H1 (cell line): ENCODE results near the gene TEX264. TPM values are rescaled to one million over a fixed set of nuclear protein-coding genes. Genes with fewer than 3 reads are reported as not detected.
A peak's percentile ranks its signal among the peaks of the same experiment; 100 is the strongest.

Experiments used
- CTCF ChIA-PET: fragments of 300-600 bp; sonication (Branson Sonifier 250); formaldehyde crosslinking; loops from one replicate; lab custom pipeline; 2021; ENCODE audit not compliant: partially characterized antibody; lab: Charles Lee
- POLR2A ChIA-PET: fragments of 300-600 bp; sonication (Branson Sonifier 250); formaldehyde crosslinking; loops from one replicate; lab custom pipeline; 2021; ENCODE audit warnings: inconsistent platforms; ENCODE audit not compliant: partially characterized antibody; lab: Charles Lee
- DNase-seq, 2 experiments: peaks; one replicate each; pipeline versions ENCODE4 v3.0.0 to v3.0.0-alpha.2; 2010 to 2022; ENCODE audit warnings: low spot score in 2 of 2, low read depth in 1 of 2, mixed read lengths in 1 of 2
- FAIRE-seq: peaks from 2 replicates; lab custom pipeline; 2011; peaks lifted over from hg19 to GRCh38; lab: Jason Lieb, UNC
- H2AFZ ChIP-seq: 2 replicates; pipeline ENCODE4 v1.8.1; 2012; ENCODE audit warnings: low read length, inconsistent platforms
- H2AK5ac ChIP-seq: 2 replicates; pipeline ENCODE4 v1.6.1; 2013; ENCODE audit warnings: low read depth, low read length
- H2BK120ac ChIP-seq: replicated peaks from 2 replicates; pipeline ENCODE3; 2013; ENCODE audit warnings: low read depth, low read length, inconsistent platforms
- H2BK12ac ChIP-seq: 2 replicates; pipeline ENCODE4 v1.6.1; 2013; ENCODE audit warnings: low read depth, low read length
- H2BK15ac ChIP-seq: 2 replicates; pipeline ENCODE4 v1.6.1; 2013; ENCODE audit warnings: low read length
- H2BK20ac ChIP-seq: 2 replicates; pipeline ENCODE4 v1.6.1; 2013; ENCODE audit warnings: low read length
- H2BK5ac ChIP-seq: 2 replicates; pipeline ENCODE4 v1.6.1; 2013; ENCODE audit warnings: low read depth, low read length
- H3K14ac ChIP-seq: 2 replicates; pipeline ENCODE4 v1.6.1; 2013; ENCODE audit warnings: inconsistent platforms; ENCODE audit not compliant: insufficient read length
- H3K18ac ChIP-seq: 2 replicates; pipeline ENCODE4 v1.6.1; 2013; ENCODE audit warnings: low read length; ENCODE audit errors: extremely low read depth
- H3K23ac ChIP-seq: 2 replicates; pipeline ENCODE4 v1.6.1; 2013; ENCODE audit warnings: inconsistent platforms; ENCODE audit not compliant: insufficient read length
- H3K23me2 ChIP-seq: 2 replicates; pipeline ENCODE4 v1.6.1; 2013; ENCODE audit warnings: low read depth, low read length
- H3K27ac ChIP-seq: 2 replicates; pipeline ENCODE4 v1.6.1; 2011; ENCODE audit warnings: low read depth, low read length, inconsistent platforms
- H3K27me3 ChIP-seq, 4 experiments: replicated peaks in 1 of 4; 1 replicate in 1 of 4; 2 replicates in 3 of 4; pipeline versions ENCODE4 v1.6.1 to v1.8.1; 2011 to 2013; ENCODE audit warnings: low read length in 3 of 4, mild to moderate bottlenecking in 3 of 4, inconsistent platforms in 2 of 4, mixed read lengths in 2 of 4, moderate library complexity in 1 of 4; ENCODE audit not compliant: control insufficient read depth in 3 of 4, insufficient read depth in 3 of 4; ENCODE audit errors: extremely low read depth in 1 of 4
- H3K36me3 ChIP-seq, 4 experiments: 2 replicates each; pipeline versions ENCODE4 v1.6.1 to v1.8.1; 2011 to 2013; ENCODE audit warnings: mild to moderate bottlenecking in 4 of 4, low read length in 3 of 4, moderate library complexity in 2 of 4, control low read depth in 1 of 4, inconsistent platforms in 1 of 4; ENCODE audit not compliant: insufficient read depth in 4 of 4, control insufficient read depth in 2 of 4
- H3K4ac ChIP-seq: replicated peaks from 2 replicates; pipeline ENCODE3; 2013; ENCODE audit warnings: low read length, low read depth, mixed read lengths, inconsistent platforms; ENCODE audit not compliant: insufficient read length
- H3K4me1 ChIP-seq, 4 experiments: replicated peaks in 1 of 4; 1 replicate in 1 of 4; 2 replicates in 3 of 4; pipeline versions ENCODE4 v1.6.1 to v1.8.1; 2011 to 2013; ENCODE audit warnings: low read length in 3 of 4, inconsistent platforms in 2 of 4, mixed read lengths in 1 of 4; ENCODE audit not compliant: insufficient read depth in 4 of 4, control insufficient read depth in 3 of 4
- H3K4me2 ChIP-seq, 2 experiments: 2 replicates each; pipeline versions ENCODE4 v1.6.1 to v1.8.1; 2011 to 2013; ENCODE audit warnings: low read depth in 2 of 2, low read length in 2 of 2, control low read depth in 1 of 2, inconsistent platforms in 1 of 2, mild to moderate bottlenecking in 1 of 2; ENCODE audit not compliant: insufficient read depth in 1 of 2
- H3K4me3 ChIP-seq, 4 experiments: fragments of 200-600, 300-600 bp in 1 of 4; sonication (generic), shearing (Covaris generic), sonication (Bioruptor Twin) in 1 of 4; 2 replicates each; pipeline versions ENCODE4 v1.5.1 to v1.8.1; 2011 to 2016; ENCODE audit warnings: low read length in 4 of 4, low read depth in 3 of 4, control low read depth in 2 of 4, inconsistent platforms in 2 of 4, mild to moderate bottlenecking in 2 of 4, mixed read lengths in 1 of 4, moderate library complexity in 1 of 4; ENCODE audit not compliant: insufficient read depth in 2 of 4; ENCODE audit errors: extremely low read depth in 1 of 4
- H3K56ac ChIP-seq: replicated peaks from 2 replicates; pipeline ENCODE3; 2013; ENCODE audit warnings: low read depth, mild to moderate bottlenecking, mixed read lengths, low read length, inconsistent platforms; ENCODE audit not compliant: insufficient read length
- H3K79me1 ChIP-seq: 2 replicates; pipeline ENCODE4 v1.6.1; 2013; ENCODE audit warnings: low read depth, low read length, control low read depth
- H3K79me2 ChIP-seq, 2 experiments: 2 replicates each; pipeline versions ENCODE4 v1.6.1 to v1.8.1; 2012 to 2013; ENCODE audit warnings: low read length in 2 of 2, mild to moderate bottlenecking in 2 of 2, inconsistent platforms in 1 of 2; ENCODE audit not compliant: insufficient read depth in 2 of 2, control insufficient read depth in 1 of 2
- H3K9ac ChIP-seq, 4 experiments: replicated peaks in 1 of 4; 1 replicate in 1 of 4; 2 replicates in 3 of 4; pipeline versions ENCODE4 v1.6.1 to v1.8.1; 2011 to 2013; ENCODE audit warnings: low read depth in 3 of 4, low read length in 3 of 4, control low read depth in 2 of 4, mild to moderate bottlenecking in 2 of 4, moderate library complexity in 2 of 4, inconsistent platforms in 1 of 4; ENCODE audit errors: extremely low read depth in 1 of 4
- H3K9me3 ChIP-seq, 2 experiments: 2 replicates each; pipeline versions ENCODE4 v1.6.1 to v1.8.1; 2012 to 2013; ENCODE audit warnings: mild to moderate bottlenecking in 2 of 2, moderate library complexity in 2 of 2, control low read depth in 1 of 2, inconsistent platforms in 1 of 2, low read depth in 1 of 2, low read length in 1 of 2, mixed read lengths in 1 of 2; ENCODE audit not compliant: insufficient read depth in 2 of 2
- H4K20me1 ChIP-seq, 2 experiments: replicated peaks in 1 of 2; 2 replicates each; pipeline versions ENCODE3 to v1.8.1; 2011 to 2013; ENCODE audit warnings: inconsistent platforms in 2 of 2, low read length in 2 of 2, mild to moderate bottlenecking in 1 of 2; ENCODE audit not compliant: insufficient read depth in 2 of 2, control insufficient read depth in 1 of 2
- H4K5ac ChIP-seq: 2 replicates; pipeline ENCODE4 v1.6.1; 2013; ENCODE audit warnings: low read length, low read depth, mixed read lengths, inconsistent platforms; ENCODE audit not compliant: insufficient read length
- H4K8ac ChIP-seq: 2 replicates; pipeline ENCODE4 v1.8.0; 2013; ENCODE audit warnings: mild to moderate bottlenecking, moderate library complexity, low read length, inconsistent platforms; ENCODE audit not compliant: insufficient read depth; ENCODE audit errors: extremely low read depth
- H4K91ac ChIP-seq: replicated peaks from 2 replicates; pipeline ENCODE3; 2013; ENCODE audit warnings: low read length, mixed read lengths, inconsistent platforms; ENCODE audit not compliant: insufficient read length
- BACH1 ChIP-seq: IDR thresholded peaks from 2 replicates; pipeline ENCODE4 v1.6.1; 2012; ENCODE audit warnings: low read length, improper control_type of control experiment
- SIN3A ChIP-seq, 2 experiments: IDR thresholded peaks in 1 of 2; conservative IDR thresholded peaks in 1 of 2; 2 replicates each; pipeline ENCODE4 v1.6.1; 2011 to 2012; ENCODE audit warnings: low read length in 2 of 2, improper control_type of control experiment in 1 of 2, low read depth in 1 of 2, mild to moderate bottlenecking in 1 of 2
- WGBS, 2 experiments: shearing (Covaris generic) in 1 of 2; methylation state at CpG; one replicate each; pipeline versions ENCODE4 v1.1.6 to v1.1.7; 2013 to 2015; ENCODE audit warnings: low lambda C conversion rate in 2 of 2, mixed read lengths in 2 of 2, inconsistent platforms in 1 of 2, low coverage in 1 of 2, missing lambda C conversion rate in 1 of 2; ENCODE audit not compliant: insufficient replicate concordance in 2 of 2, insufficient coverage in 1 of 2, insufficient read length in 1 of 2; ENCODE audit errors: extremely low coverage in 1 of 2, missing lambda C conversion rate in 1 of 2; 5-methylcytosine and 5-hydroxymethylcytosine counted together
- polyA plus RNA-seq, 7 experiments: library from polyadenylated mRNA; depleted of rRNA in 3 of 7; stranded (reverse) in 5 of 7; unstranded in 2 of 7; fragments of >200 nt in 5 of 7; fragments of 200-250 nt in 2 of 7; gene quantifications; 1 replicate in 5 of 7; 2 replicates in 1 of 7; 4 replicates in 1 of 7; pipeline versions ENCODE4 v1.2.1 to v1.2.3, GENCODE V29; 2011 to 2013; ENCODE audit warnings: missing spikeins in 2 of 7, mixed read lengths in 2 of 7
- total RNA-seq: library from RNA; stranded (reverse); fragmentation: NEBNext Ultra II Directional; extraction: Animal tissue kit (Norgen Biotek cat#: 25700); gene quantifications from 2 replicates; pipeline ENCODE4 v1.2.1, GENCODE V29; 2021

The TEX264 gene
- total and polyA plus RNA-seq, 2 of the 8 experiments (the other 6 are each of a cell fraction or from before 2014, with no cell fraction given), result 11.2 to 35.6 TPM

DNA sequence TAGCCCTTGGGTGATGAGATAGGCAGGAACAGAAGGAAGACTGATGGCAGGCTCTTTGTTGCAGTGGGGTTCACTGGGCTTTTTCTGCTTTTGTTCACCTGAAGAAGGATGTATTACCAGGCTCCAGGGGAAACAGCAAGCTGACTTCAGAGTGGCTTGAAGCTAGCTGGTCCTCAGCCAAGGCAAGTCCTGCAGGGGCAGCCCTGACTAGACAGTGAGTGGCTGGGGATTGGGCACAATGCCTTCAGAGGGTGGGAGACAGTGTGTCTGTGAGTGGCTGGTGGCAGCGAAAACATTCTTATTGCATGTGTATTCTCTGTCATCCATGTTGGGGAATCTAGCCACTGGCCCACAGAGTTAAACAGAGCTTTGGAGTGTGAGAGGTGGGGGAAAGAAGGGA, 2.3 kb upstream of the TEX264 start:
- ChIA-PET POLR2A (interaction anchor here (1.4 to 5.2 kb wide), 5 partner anchors 13 to 169 kb away, joined by 3 to 37 read pairs (median 7); partner anchors contain the start of gene DCAF1), CTCF (interaction anchor here (0.6 to 10.9 kb wide), 30 partner anchors 8 to 658 kb away, joined by 3 to 137 read pairs (median 4); partner anchors contain the start of genes ABHD14B, DCAF1 and RAD54L2)
- Histone ChIP-seq H2BK120ac (no peak overlapping the region), H4K5ac (no peak overlapping the region), H2BK12ac (no peak overlapping the region), H3K18ac (peak overlapping the region; percentile 62; the same call in 1 of the 2 replicates), H3K56ac (no peak overlapping the region), H3K23me2 (peaks cover 7% of the 10 kb centered on the region; the same call in 1 of the 2 replicates), H3K9me3 (no peaks in the 10 kb centered on the region), H2BK15ac (no peak overlapping the region), H3K4me2 (no peak overlapping the region), H2AK5ac (no peak overlapping the region), H3K23ac (no peak overlapping the region), H3K4me1 (peaks cover 0 to 10% (median 5%) of the 10 kb centered on the region in 4 experiments; a peak in 3 of 7 replicates), H4K20me1 (no peaks in the 10 kb centered on the region), H4K91ac (peak overlapping the region; percentile 68), H3K27me3 (no peaks in the 10 kb centered on the region), H3K9ac (no peak overlapping the region), H3K14ac (no peak overlapping the region), H2BK20ac (no peak overlapping the region), H3K27ac (no peak overlapping the region), H2AFZ (no peak overlapping the region), H3K4me3 (no peak overlapping the region), H3K36me3 (no peaks in the 10 kb centered on the region), H4K8ac (peak overlapping the region; percentile 42; the same call in 1 of the 2 replicates), H2BK5ac (no peak overlapping the region), H3K79me1 (no peaks in the 10 kb centered on the region; the same call in 1 of the 2 replicates), H3K79me2 (no peaks in the 10 kb centered on the region), H3K4ac (no peak overlapping the region)
- FAIRE-seq (no peak), DNase-seq (no peak)
- 84% methylated on average over 1 of the region's 1 CpG; no CpG with 5 or more reads in 1 of the 2 experiments for WGBS, 2 experiments
- TF ChIP-seq SIN3A (conservative IDR thresholded peaks at IDR 0.05 in 1 of 2, IDR thresholded peaks at IDR 0.05 in 1 of 2; ENCODE audit: low read depth in 1 of 2, low read length in 2 of 2), result peak in 1 of 2 experiments; percentile 8; a peak in 1 of 4 replicates
- no peak for TF ChIP-seq BACH1
